Panc1 (cell line): Measurements from ENCODE around the gene MAGI2. TPM values are rescaled to one million over a fixed set of nuclear protein-coding genes. Genes with fewer than 3 reads are reported as not detected.

Experiments used
- ATAC-seq: fragments of 200-7000 bp; cut with Tn5 transposase; 2 replicates; pipeline ENCODE4 v1.9.1; 2020; ENCODE audit warnings: mild to moderate bottlenecking, moderate library complexity
- BruUV-seq: library from RNA; stranded (reverse); fragments of 400-500 nt; replicated peaks from 2 replicates; lab custom pipeline; 2021; lab: Mats Ljungman, UMichigan
- CTCF ChIA-PET: fragments of 300-600 bp; sonication (Branson Sonifier 250); formaldehyde crosslinking; loops from one replicate; lab custom pipeline; 2022; ENCODE audit warnings: antibody characterized with exemption; lab: Charles Lee
- POLR2A ChIA-PET: fragments of 300-600 bp; sonication (Branson Sonifier 250); formaldehyde crosslinking; loops from one replicate; lab custom pipeline; 2022; ENCODE audit warnings: antibody characterized with exemption; lab: Charles Lee
- DNase-seq: peaks from one replicate; pipeline ENCODE4 v3.0.0-alpha.2; 2010; ENCODE audit warnings: low read depth, low spot score
- H3K27ac ChIP-seq: 2 replicates; pipeline ENCODE4 v1.5.1; 2011; ENCODE audit warnings: mild to moderate bottlenecking, low read length, inconsistent platforms
- H3K27me3 ChIP-seq: fragments of 200-500 bp; sonication (Bioruptor generic); 2 replicates; pipeline ENCODE4 v1.6.0; 2014; ENCODE audit warnings: low read length, inconsistent platforms; ENCODE audit not compliant: control insufficient read depth, insufficient read depth
- H3K36me3 ChIP-seq: fragments of 200-500 bp; sonication (Bioruptor generic); 2 replicates; pipeline ENCODE4 v1.5.1; 2014; ENCODE audit warnings: inconsistent platforms, mild to moderate bottlenecking, low read length, moderate library complexity; ENCODE audit not compliant: control insufficient read depth, insufficient read depth
- H3K4me1 ChIP-seq: 2 replicates; pipeline ENCODE4 v1.5.1; 2011; ENCODE audit warnings: inconsistent platforms, mild to moderate bottlenecking, low read length, moderate library complexity; ENCODE audit not compliant: control insufficient read depth, insufficient read depth
- H3K4me3 ChIP-seq, 2 experiments: 2 replicates each; pipeline ENCODE4 v1.5.1; 2011 to 2012; ENCODE audit warnings: low read depth in 2 of 2, low read length in 2 of 2, mild to moderate bottlenecking in 2 of 2, inconsistent platforms in 1 of 2, moderate library complexity in 1 of 2
- H3K9me3 ChIP-seq: fragments of 200-500 bp; sonication (Bioruptor generic); 2 replicates; pipeline ENCODE4 v1.5.1; 2014; ENCODE audit warnings: low read depth, mild to moderate bottlenecking, inconsistent platforms, low read length, moderate library complexity; ENCODE audit not compliant: control insufficient read depth, insufficient read depth
- POLR2AphosphoS5 ChIP-seq: IDR thresholded peaks from 2 replicates; pipeline ENCODE4 v1.6.1; 2012; ENCODE audit warnings: mild to moderate bottlenecking, low read depth, low read length, moderate library complexity
- SIN3A ChIP-seq: IDR thresholded peaks from 2 replicates; pipeline ENCODE4 v1.6.1; 2012; ENCODE audit warnings: low read depth, mild to moderate bottlenecking, low read length, moderate library complexity, borderline replicate concordance; ENCODE audit not compliant: insufficient read depth
- TCF7L2 ChIP-seq: IDR thresholded peaks from 2 replicates; pipeline ENCODE4 v1.6.1; 2011; ENCODE audit warnings: mild to moderate bottlenecking, low read depth, low read length, inconsistent platforms
- in situ Hi-C: cut with HindIII; loops from 2 replicates; pipeline ENCODE4 v1.10.0; 2016; ENCODE audit warnings: low sequenced_read_pairs, low pct_unique_long_range_greater_than_20kb
- intact Hi-C: fragments of 100-400 bp; cut with micrococcal nuclease; formaldehyde crosslinking; loops from one replicate; pipeline ENCODE4 v1.10.0; 2022; ENCODE audit not compliant: unreplicated experiment
- total RNA-seq: library from RNA; stranded (reverse); gene quantifications from one replicate; pipeline ENCODE4 v1.2.1, GENCODE V29; 2021; ENCODE audit not compliant: unreplicated experiment
- TF ChIP-seq, protein P1 (sequence below), 2 experiments: IDR thresholded peaks; 2 replicates each; pipeline ENCODE4 v1.6.1; 2011 to 2012; ENCODE audit warnings: low read depth in 2 of 2, control low read depth in 1 of 2, low read length in 1 of 2, mild to moderate bottlenecking in 1 of 2, moderate library complexity in 1 of 2; ENCODE audit not compliant: insufficient read depth in 1 of 2
- TF ChIP-seq, protein P2 (sequence below): fragments of 450-650 bp; IDR thresholded peaks from 2 replicates; pipeline ENCODE4 v1.5.1; 2017; ENCODE audit warnings: mild to moderate bottlenecking

Gene MAGI2
- total RNA-seq, 1 experiment from 2014 or later = 5.4 TPM

DNA sequence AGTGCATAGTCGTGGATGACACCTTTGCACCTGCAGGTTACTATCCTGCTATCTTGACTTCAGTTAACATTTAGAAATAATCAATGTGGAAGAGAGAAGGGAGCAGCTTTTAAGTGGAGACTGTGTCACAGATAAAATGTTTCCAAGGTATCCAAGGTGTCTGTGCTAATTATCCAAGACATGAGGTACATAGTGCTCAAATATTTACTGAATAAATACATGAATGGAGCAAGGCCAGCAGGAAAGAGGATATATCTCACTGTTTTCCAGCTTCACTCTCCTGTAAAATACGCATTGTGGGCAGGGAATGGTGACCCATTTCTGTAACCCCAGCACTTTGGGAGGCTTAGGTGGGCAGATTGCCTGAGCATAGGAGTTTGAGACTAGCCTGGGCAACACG is 1102.5 kb downstream of the MAGI2 start:
- in situ Hi-C loops (no loop called here), intact Hi-C loops (no loop called here)
- Histone ChIP-seq H3K9me3 (no peaks in the 10 kb centered on the region), H3K4me3 (no peak overlapping the region), H3K36me3 (no peaks in the 10 kb centered on the region), H3K27me3 (peaks cover 15% of the 10 kb centered on the region; the same call in 1 of the 2 replicates), H3K4me1 (no peaks in the 10 kb centered on the region), H3K27ac (no peak overlapping the region)
- ATAC-seq (no peak), DNase-seq (no peak)
- ChIA-PET POLR2A (no interaction called here), CTCF (no interaction called here)
- BruUV-seq = no TSS peak
- TF ChIP-seq, protein P1, sequence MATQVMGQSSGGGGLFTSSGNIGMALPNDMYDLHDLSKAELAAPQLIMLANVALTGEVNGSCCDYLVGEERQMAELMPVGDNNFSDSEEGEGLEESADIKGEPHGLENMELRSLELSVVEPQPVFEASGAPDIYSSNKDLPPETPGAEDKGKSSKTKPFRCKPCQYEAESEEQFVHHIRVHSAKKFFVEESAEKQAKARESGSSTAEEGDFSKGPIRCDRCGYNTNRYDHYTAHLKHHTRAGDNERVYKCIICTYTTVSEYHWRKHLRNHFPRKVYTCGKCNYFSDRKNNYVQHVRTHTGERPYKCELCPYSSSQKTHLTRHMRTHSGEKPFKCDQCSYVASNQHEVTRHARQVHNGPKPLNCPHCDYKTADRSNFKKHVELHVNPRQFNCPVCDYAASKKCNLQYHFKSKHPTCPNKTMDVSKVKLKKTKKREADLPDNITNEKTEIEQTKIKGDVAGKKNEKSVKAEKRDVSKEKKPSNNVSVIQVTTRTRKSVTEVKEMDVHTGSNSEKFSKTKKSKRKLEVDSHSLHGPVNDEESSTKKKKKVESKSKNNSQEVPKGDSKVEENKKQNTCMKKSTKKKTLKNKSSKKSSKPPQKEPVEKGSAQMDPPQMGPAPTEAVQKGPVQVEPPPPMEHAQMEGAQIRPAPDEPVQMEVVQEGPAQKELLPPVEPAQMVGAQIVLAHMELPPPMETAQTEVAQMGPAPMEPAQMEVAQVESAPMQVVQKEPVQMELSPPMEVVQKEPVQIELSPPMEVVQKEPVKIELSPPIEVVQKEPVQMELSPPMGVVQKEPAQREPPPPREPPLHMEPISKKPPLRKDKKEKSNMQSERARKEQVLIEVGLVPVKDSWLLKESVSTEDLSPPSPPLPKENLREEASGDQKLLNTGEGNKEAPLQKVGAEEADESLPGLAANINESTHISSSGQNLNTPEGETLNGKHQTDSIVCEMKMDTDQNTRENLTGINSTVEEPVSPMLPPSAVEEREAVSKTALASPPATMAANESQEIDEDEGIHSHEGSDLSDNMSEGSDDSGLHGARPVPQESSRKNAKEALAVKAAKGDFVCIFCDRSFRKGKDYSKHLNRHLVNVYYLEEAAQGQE (IDR thresholded peaks at IDR 0.05; ENCODE audit: insufficient read depth in 1 of 2, low read depth in 2 of 2, low read length in 1 of 2) = no peak
- TF ChIP-seq POLR2AphosphoS5 (no peak), SIN3A (no peak), TCF7L2 (no peak)
- TF ChIP-seq, protein P2, sequence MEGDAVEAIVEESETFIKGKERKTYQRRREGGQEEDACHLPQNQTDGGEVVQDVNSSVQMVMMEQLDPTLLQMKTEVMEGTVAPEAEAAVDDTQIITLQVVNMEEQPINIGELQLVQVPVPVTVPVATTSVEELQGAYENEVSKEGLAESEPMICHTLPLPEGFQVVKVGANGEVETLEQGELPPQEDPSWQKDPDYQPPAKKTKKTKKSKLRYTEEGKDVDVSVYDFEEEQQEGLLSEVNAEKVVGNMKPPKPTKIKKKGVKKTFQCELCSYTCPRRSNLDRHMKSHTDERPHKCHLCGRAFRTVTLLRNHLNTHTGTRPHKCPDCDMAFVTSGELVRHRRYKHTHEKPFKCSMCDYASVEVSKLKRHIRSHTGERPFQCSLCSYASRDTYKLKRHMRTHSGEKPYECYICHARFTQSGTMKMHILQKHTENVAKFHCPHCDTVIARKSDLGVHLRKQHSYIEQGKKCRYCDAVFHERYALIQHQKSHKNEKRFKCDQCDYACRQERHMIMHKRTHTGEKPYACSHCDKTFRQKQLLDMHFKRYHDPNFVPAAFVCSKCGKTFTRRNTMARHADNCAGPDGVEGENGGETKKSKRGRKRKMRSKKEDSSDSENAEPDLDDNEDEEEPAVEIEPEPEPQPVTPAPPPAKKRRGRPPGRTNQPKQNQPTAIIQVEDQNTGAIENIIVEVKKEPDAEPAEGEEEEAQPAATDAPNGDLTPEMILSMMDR = no peak

DNA sequence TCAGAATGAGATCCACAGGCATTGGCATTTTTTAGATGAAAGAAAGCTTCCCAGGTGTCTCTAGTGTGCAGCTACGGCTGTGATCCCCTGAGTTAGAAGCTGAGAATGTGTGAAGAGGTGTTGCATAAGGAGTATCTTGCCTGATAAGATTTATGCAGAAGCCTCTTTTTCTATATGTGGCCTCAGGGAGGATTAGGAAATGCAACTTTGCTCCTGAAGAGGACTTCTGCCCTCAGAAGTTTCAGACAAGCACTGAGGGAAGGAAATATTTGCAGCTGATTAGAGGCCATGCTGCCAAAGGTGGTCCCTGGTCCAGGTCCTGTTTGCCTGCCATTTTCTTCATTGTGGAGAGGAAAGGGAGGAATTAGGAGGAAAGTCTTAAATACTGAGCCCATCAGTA is 1103.1 kb downstream of the MAGI2 start:
- TF ChIP-seq SIN3A (no peak), POLR2AphosphoS5 (no peak), TCF7L2 (no peak)
- TF ChIP-seq, protein P2 = no peak
- TF ChIP-seq, protein P1 (IDR thresholded peaks at IDR 0.05; ENCODE audit: insufficient read depth in 1 of 2, low read depth in 2 of 2, low read length in 1 of 2) = no peak
- ATAC-seq (no peak), DNase-seq (no peak)
- BruUV-seq = no TSS peak
- ChIA-PET POLR2A (no interaction called here), CTCF (no interaction called here)
- intact Hi-C loops (no loop called here), in situ Hi-C loops (no loop called here)
- Histone ChIP-seq H3K27me3 (peaks cover 15% of the 10 kb centered on the region; the same call in 1 of the 2 replicates), H3K36me3 (no peaks in the 10 kb centered on the region), H3K4me1 (no peaks in the 10 kb centered on the region), H3K27ac (no peak overlapping the region), H3K9me3 (no peaks in the 10 kb centered on the region), H3K4me3 (no peak overlapping the region)
